SK-N-SH (cell line): Measurements from ENCODE around the gene FYN.

Source experiments
- CTCF ChIP-seq: fragments of 200-600 bp; sonication (generic); IDR thresholded peaks from 2 replicates; pipeline ENCODE4 v1.6.1; 2017; ENCODE audit warnings: antibody characterized with exemption, mild to moderate bottlenecking, moderate library complexity
- FOXM1 ChIP-seq: IDR thresholded peaks from 2 replicates; pipeline ENCODE4 v1.4.0; 2012; ENCODE audit warnings: low read depth, mild to moderate bottlenecking

DNA sequence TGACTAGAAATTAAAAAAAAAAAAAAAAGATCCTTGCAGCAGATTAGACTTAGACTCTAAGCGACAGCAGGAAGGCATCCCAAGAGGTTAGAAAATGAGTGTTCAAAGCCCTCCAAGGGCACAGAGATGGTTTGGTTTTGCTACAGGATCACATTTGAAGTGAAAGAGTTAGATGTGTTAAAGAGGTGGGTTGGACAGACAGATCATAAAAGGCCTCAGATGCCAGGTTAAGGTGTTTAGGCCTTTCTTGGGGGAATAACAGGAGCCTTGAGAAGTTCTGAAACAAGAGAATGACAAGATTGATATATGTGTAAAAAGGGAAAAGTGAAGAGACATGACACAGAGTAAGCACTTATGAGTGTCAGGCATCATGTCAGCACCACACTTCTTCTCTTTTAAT is 107.5 kb downstream of the FYN start:
- TF ChIP-seq CTCF, result no peak
- no peak for TF ChIP-seq FOXM1
